ENCODE data around the gene ZNF587B. TPM values are rescaled to one million over a fixed set of nuclear protein-coding genes. Genes with fewer than 3 reads are reported as not detected.

The ZNF587B gene
- 23.7 and 48.5 TPM in 2 replicates for total RNA-seq

DNA sequence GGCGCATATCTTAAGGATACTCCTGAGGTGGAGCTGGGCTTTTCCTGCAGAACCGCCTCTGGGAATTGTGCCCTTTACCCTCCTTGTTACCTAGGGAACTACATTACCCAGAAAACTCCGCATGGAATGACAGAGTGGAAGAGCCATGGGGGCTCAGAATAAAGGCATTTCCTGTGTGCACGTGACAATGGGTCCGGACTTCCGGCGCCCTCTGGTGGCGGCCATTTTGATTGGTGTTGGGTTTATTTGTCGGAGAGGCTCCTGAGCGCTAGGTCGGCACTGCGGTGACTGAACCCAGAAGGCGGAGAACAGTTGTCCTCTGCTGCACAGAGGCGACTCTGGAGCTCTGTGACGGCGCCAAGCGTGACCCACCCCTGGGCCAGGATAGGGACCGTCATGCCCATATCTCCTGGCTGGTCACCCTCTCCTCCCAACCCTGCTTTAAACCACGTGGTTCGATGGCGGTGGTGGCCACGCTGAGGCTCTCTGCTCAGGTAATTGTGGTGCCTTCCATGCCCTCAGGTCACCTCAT is at the start of gene ZNF587B:
ZNF587B (plus strand) TSS at position 229 of the 532 bp plus-strand sequence; CDS start at position 459, 230 bp downstream.

DNA sequence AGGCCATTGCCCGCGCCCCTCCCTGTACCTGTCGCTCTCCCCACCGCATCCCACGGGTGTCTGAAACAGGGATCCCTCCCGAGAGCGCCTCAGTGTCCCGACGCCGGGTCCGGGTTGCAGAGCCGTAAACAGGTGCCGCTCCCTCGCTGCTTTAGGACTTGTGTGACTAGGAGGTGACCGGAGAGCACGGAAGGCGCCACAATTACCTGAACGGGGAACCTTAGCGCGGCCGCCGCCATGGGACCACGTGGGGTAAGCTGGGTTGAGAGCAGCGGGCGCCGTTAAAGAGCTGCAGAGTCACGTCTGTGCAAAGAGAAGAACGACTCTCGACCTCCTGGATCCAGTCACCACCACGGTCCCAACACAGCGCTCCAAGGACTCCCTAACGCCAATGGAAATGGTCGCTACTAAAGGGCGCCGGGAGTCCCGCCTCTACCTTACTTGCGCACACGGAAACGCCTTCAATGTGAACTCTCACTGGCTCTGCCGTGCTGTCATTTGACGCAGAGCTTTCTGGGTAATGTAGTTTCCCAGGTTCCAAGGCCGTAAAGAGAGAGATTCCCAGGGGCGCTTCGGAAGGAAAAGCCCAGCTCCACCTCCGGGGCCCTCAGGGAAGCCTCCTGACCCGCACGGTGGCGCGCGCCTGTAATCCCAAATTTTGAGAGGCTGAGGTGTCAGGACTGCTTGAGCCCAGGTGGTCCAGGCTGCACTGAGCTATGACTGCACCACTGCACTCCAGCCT is 15.4 kb upstream of the ZNF587B start, which contains the start of gene ZNF552:
ZNF552 (minus strand) TSS at position 409 of the 742 bp plus-strand sequence; CDS start at position 239, 170 bp downstream.

DNA sequence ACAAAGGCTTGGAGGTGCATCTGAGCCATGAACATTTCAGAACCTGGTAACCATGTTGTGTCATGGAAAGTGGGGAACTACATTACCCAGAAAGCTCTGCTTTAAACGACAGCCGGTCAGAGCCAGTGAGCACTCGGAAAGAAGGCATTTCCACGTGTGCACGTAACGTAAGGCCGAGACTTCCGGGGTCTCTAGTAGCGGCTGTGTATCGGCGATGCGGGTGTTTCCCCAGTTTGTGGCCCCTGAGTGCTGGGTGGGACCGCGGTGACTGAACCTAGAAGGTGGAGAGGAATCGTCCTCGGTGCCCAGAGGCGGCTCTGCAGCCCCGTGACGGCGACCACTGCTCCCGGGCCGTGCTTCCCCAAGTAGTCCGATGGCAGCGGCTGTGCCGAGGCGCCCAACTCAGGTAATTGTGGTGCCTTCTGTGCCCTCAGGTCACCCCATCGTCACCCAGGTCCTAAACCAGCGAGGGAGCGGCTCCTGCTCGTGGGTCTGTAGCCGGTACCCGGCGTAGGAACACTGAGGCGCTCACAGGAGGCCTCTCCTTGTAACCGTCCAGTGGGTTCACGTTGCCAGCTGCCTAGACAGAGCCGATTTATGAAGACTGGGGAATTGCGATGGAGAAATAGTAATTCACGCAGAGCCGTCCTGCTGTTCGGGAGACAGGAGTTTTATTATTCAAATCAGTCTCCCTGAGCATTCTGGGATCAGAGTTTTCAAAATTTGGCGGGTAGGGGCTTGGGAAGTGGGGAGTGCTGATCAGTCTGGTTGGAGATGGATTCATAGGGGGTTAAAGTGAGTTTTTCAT is 19.8 kb downstream of the ZNF587B start, which contains the start of gene ZNF587:
ZNF587 (plus strand) TSS at position 194 of the 808 bp plus-strand sequence; CDS start at position 374, 180 bp downstream.

DNA sequence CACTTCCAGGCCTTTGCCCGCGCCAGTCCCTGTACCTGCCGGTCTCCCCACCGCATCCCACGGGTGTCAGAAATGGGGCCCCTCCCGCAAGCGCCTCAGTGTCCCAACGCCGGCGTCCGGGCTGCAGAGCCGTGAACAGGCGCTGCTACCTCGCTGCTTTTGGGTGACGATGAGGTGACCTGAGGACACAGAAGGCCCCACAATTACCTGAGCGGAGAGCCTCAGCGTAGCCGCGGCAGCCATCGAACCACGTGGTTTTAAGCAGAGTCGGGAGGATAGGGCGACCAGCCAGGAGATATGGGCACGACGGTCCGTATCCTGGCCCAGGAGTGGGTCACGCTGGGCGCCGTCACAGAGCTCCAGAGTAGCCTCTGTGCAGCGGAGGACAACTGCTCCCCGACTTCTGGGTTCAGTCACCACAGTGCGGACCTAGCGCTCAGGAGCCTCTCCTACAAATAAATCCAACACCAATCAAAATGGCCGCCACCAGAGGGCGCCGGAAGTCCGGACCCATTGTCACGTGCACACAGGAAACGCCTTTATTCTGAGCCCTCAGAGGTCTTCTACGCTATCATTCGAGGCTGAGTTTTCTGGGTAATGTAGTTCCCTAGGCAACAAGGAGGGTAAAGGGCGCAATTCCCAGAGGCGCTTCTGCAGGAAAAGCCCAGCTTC is 58.6 kb downstream of the ZNF587B start, which contains the start of gene ZNF814:
ZNF814 (minus strand) TSS at position 478 of the 672 bp plus-strand sequence; CDS start at position 243, 235 bp downstream.

Other genes starting within 250 kb of the ZNF587B start
- 1.4 and 4.4 TPM in 2 replicates for gene ZIK1, start 246.2 kb upstream of the ZNF587B start, total RNA-seq
- 3.3 and 4.8 TPM in 2 replicates for gene ZNF530, start 230.4 kb upstream of the ZNF587B start, total RNA-seq
- 14.1 and 18.0 TPM in 2 replicates for gene ZNF134, start 216.1 kb upstream of the ZNF587B start, total RNA-seq
- gene ZNF211, start 197.1 kb upstream of the ZNF587B start, total RNA-seq = 5.8 and 7.6 TPM in 2 replicates
- not detected in 2 replicates for gene ZSCAN4, start 161.4 kb upstream of the ZNF587B start, total RNA-seq
- 10.1 and 11.3 TPM in 2 replicates for gene ZNF551, start 148.3 kb upstream of the ZNF587B start, total RNA-seq
- gene ZNF154, start 121.1 kb upstream of the ZNF587B start, total RNA-seq = 0.79 and 1.6 TPM in 2 replicates
- gene ZNF671, start 102.7 kb upstream of the ZNF587B start, total RNA-seq = 4.5 and 5.1 TPM in 2 replicates
- gene ZNF776, start 83.5 kb upstream of the ZNF587B start, total RNA-seq = 13.4 and 17.6 TPM in 2 replicates
- gene ZNF586, start 60.6 kb upstream of the ZNF587B start, total RNA-seq = 19.8 and 21.7 TPM in 2 replicates
- 8.0 and 9.1 TPM in 2 replicates for gene ZNF552, start 15.4 kb upstream of the ZNF587B start, total RNA-seq
- gene ZNF587, start 19.6 kb downstream of the ZNF587B start, total RNA-seq = 35.4 and 47.7 TPM in 2 replicates
- 10.3 and 16.5 TPM in 2 replicates for gene ZNF814, start 58.7 kb downstream of the ZNF587B start, total RNA-seq
- gene ZNF417, start 86.3 kb downstream of the ZNF587B start, total RNA-seq = 11.1 and 12.4 TPM in 2 replicates
- 2.4 and 5.5 TPM in 2 replicates for gene ZNF418, start 105.1 kb downstream of the ZNF587B start, total RNA-seq
- gene ZNF256, start 117.4 kb downstream of the ZNF587B start, total RNA-seq = 4.7 and 5.5 TPM in 2 replicates
- 0.13 TPM in 1 of 2 replicates, not detected in the other for gene C19orf18, start 144.2 kb downstream of the ZNF587B start, total RNA-seq
- gene ZNF606, start 172.5 kb downstream of the ZNF587B start, total RNA-seq = 11.7 and 14.8 TPM in 2 replicates
- gene ZSCAN1, start 203.7 kb downstream of the ZNF587B start, total RNA-seq = not detected in 2 replicates
- 0.14 and 0.80 TPM in 2 replicates for gene ZNF135, start 229.0 kb downstream of the ZNF587B start, total RNA-seq